Erythroblast (primary cell): ENCODE measurements around the gene CENPVL1.

Experiments used
- DNase-seq, 2 experiments: peaks; one replicate each; lab custom pipeline; 2025; lab: John Stamatoyannopoulos, UW
- GATA1 ChIP-seq: IDR thresholded peaks from 2 replicates; pipeline ENCODE4 v1.6.1; 2011; ENCODE audit warnings: low read depth, mild to moderate bottlenecking, control low read depth, low read length, moderate library complexity
- POLR2A ChIP-seq: IDR thresholded peaks from 2 replicates; pipeline ENCODE4 v1.6.1; 2011; ENCODE audit warnings: mild to moderate bottlenecking, low read length

Gene CENPVL1

DNA sequence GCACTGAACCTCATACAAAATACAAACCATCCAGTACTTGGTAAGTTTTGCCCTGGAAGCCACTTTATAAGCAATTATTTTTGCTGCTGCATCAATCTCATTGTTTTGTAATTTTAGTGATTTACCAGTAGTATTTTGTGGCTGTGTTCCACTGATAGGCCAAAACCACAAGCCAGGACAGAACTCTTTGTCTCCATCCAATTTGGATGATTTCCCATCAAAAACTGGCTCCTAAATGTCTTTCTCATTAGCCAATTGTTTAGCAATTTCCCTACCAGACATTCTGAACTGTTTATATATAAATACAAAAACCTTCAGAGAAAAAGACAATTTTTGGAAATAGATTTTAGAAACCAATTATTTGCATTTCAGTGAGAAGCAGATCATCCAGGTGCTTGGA, 37.4 kb downstream of the CENPVL1 start:
- no peak for DNase-seq
- TF ChIP-seq POLR2A (no peak), GATA1 (no peak)

- no peak for DNase-seq
- TF ChIP-seq GATA1 (no peak), POLR2A (no peak)
Measured at GRCh38 chrX:51759055-51759839, 48.9 kb downstream of the CENPVL1 start.

DNA sequence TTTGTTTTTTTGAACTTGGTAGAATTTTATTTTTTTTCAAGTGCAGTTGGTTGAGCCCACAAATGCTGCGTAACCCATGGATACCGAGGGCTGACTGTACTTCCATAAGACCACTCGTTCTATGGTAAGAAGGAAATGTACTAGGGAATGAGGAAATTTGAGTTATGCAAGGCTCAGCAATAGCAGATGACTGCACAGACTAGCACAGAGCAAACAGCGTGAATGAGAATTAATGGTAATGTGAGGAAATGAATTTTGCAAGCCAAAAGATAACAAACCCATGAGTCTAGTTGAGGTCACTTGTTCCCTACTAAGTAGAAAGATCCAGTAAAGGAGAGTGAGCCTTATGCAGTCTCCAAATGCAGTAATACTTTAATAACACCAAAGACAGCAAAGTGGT, 50.3 kb downstream of the CENPVL1 start:
- no peak for DNase-seq
- TF ChIP-seq POLR2A (no peak), GATA1 (no peak)
